Measurements from ENCODE around the gene SEC24A.

SEC24A gene

GRCh38 chr5:134736173-134736812, 87.7 kb downstream of the SEC24A start:
- DNase-seq (ENCODE audit: low spot score) = no peak
- no peak for TF ChIP-seq CTCF (IDR thresholded peaks at IDR 0.05; ENCODE audit: extremely low read depth, missing control alignments)

DNA sequence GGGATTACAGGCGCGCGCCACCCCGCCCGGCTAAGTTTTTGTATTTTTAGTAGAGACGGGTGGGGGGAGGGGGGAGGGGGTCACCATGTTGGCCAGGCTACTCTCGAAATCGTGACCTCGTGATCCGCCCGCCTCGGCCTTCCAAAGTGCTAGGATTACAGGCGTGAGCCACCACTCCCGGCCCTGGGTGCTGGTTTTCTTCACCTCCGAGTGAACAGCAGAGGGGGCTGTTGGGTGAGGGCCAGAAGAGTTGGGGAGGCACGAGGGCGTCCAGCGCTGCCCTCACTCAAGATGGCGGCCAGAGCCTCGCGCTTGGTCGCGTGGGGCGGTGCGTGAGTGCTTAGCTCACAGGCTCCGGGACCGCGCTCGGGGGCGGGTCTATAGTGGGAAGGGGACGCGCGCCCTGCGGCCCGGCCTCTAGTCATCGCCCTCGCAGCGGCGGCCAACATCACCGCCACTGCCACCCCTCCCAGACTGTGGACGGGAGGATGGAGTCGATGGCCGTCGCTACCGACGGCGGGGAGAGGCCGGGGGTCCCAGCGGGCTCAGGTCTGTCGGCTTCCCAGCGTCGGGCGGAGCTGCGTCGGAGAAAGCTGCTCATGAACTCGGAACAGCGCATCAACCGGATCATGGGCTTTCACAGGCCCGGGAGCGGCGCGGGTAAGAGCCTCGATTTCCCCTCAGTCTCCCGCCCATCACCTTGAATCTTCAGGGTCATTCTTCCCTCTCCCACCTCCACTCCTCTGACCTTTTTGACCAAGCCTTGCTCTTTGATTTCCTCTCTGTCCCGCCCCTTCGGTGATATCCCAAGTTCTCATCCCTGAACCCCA, 89.8 kb downstream of the SEC24A start, which contains the start of gene CAMLG:
TSS of gene CAMLG (plus strand) at position 416 of the 830 bp plus-strand sequence. CDS start at position 489, 73 bp downstream.
- peak; percentile 62 for TF ChIP-seq CTCF (IDR thresholded peaks at IDR 0.05; ENCODE audit: extremely low read depth, missing control alignments)
- peak; percentile 91 for DNase-seq (ENCODE audit: low spot score)

DNA sequence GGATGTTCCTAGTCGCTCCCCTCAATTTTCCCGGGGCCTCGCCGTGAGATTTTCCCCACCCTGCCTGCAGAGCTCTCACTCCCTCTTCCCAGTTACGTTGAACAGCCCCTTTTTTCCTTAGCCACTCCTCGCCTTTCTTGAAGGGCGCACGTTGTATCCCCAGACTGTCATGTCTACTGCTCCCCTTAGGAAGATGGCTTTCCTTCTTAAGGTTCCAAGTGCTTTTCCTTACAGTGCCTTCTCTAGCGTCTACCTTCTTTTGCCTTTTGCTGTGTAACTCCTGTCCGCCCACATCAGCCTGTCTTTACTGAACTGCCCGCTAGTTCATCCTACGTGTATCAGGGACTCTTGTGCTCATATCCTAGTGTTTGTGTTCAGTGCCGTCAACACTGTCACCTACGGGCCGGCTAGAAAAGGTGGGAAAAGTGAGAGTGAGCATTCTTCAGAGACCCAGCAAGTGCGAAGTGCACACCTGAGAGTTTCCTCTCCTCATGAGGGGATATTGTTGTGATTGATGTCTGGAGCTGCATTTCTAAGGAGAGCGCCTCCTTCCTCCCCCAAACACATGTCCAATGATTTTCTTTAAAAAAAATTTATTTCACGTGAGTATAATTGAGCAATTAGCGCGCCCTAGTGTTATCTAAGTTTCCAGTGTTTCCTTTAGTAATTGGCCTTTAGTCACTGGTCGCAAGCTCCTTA, 90.5 kb downstream of the SEC24A start:
- TF ChIP-seq CTCF (IDR thresholded peaks at IDR 0.05; ENCODE audit: extremely low read depth, missing control alignments) = peak; percentile 19
- DNase-seq (ENCODE audit: low spot score) = peak; percentile 39

DNA sequence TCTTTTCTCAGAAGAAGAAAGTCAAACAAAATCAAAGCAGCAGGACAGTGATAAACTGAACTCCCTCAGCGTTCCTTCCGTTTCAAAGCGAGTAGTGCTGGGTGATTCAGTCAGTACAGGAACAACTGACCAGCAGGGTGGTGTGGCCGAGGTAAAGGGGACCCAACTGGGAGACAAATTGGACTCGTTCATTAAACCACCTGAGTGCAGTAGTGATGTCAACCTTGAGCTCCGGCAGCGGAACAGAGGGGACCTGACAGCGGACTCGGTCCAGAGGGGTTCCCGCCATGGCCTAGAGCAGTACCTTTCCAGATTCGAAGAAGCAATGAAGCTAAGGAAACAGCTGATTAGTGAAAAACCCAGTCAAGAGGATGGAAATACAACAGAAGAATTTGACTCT, 92.5 kb downstream of the SEC24A start:
- DNase-seq (ENCODE audit: low spot score) = no peak
- TF ChIP-seq CTCF (IDR thresholded peaks at IDR 0.05; ENCODE audit: extremely low read depth, missing control alignments) = no peak

- DNase-seq (ENCODE audit: low spot score) = no peak
- TF ChIP-seq CTCF (IDR thresholded peaks at IDR 0.05; ENCODE audit: extremely low read depth, missing control alignments) = no peak
Observed at GRCh38 chr5:134742134-134742533, 93.5 kb downstream of the SEC24A start.

- no peak for DNase-seq (ENCODE audit: low spot score)
- no peak for TF ChIP-seq CTCF (IDR thresholded peaks at IDR 0.05; ENCODE audit: extremely low read depth, missing control alignments)
Observed at GRCh38 chr5:134749415-134749814, 100.8 kb downstream of the SEC24A start.

GRCh38 chr5:134758176-134758503, 109.6 kb downstream of the SEC24A start:
- TF ChIP-seq CTCF (IDR thresholded peaks at IDR 0.05; ENCODE audit: extremely low read depth, missing control alignments) = no peak
- DNase-seq (ENCODE audit: low spot score) = no peak

Data from GM20000 (cell line).